Measurements from ENCODE around the gene TRIM42.

TRIM42 gene

DNA sequence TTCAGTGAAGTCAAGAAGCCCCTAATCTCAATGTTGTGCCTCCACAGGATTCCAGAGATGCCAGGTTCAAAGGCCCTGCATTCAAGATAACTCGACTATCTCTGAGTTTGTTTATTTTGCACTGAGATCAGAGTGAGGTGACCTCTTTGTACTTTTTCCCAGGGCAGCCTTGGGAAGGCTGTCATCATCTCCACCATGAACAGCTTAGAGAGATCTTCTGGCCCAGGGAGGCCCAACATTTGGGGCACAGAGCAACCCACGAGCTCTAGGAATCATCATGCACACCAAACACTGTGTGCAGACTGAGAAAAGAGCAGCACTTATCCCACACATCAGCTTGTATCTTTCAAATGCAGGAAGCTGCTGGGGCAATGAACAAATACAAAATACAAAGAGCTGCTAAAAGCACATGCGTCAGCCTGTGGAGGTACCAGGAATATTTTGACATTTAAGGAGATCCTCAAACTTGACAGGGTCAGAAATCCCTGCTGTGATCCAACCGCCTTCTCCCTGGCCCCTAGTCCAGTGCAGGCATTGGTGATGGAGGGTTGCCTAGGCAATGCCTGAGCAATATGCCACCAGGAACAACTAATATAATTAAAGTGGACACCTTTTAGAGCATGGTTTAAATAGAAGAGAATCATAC lies 33.6 kb downstream of the TRIM42 start:
- DNase-seq = no peak

DNA sequence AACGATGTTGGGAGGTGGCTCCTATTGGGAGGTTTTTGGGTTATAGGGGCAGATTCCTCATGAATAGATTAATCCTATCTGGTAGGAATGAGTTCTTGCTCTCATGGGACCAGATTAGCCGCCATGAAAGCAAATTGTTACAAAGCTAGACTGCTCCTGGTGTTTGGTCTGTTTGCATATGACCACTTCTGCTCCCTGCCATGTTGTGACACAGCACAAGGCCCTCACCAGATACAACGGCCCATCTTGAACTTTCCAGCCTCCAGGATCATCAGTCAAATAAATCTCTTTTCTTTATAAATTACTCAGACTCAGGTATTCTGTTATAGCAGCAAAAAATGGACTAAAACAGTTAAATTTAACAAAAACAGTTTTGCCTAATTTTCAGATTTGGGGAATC lies 34.4 kb downstream of the TRIM42 start:
- no peak for DNase-seq

DNA sequence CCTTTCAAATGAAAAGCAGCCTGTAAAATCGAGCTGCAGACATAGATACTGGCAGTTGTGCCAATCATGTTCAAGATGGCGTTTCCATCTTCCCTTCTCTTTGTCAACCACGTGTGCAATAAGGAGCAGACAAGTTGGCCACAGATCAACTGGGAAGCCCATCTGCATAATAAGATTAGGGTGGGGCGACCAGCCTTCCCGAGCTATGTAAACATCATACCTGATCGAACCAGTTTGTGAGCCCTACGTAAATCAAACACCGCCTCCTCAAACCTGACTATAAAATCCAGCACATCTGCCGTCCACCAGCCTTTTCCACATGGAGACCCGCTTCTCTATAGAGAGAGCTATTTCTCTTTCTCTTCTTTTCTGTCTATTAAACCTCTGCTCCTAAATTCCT lies 37.2 kb downstream of the TRIM42 start:
- no peak for DNase-seq

DNA sequence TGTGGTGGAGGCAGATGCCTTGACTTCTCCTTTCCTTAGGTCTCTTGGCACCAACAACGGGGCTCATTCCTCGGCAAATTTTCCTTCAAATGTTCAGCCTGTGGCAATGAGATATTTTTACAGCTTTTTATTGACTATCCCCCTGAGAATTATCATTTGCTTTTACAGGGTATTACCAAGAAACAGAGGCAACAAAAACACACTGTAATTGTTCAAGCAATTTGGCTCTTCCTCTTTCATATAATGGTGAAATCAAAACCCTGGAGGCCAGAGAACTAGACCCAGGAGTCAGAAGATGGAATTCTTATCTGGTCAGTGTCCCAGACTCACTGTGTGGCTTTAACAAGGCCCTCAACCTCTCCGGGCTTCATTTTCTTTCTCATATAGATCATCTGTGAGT lies 40.1 kb downstream of the TRIM42 start:
- no peak for DNase-seq

DNA sequence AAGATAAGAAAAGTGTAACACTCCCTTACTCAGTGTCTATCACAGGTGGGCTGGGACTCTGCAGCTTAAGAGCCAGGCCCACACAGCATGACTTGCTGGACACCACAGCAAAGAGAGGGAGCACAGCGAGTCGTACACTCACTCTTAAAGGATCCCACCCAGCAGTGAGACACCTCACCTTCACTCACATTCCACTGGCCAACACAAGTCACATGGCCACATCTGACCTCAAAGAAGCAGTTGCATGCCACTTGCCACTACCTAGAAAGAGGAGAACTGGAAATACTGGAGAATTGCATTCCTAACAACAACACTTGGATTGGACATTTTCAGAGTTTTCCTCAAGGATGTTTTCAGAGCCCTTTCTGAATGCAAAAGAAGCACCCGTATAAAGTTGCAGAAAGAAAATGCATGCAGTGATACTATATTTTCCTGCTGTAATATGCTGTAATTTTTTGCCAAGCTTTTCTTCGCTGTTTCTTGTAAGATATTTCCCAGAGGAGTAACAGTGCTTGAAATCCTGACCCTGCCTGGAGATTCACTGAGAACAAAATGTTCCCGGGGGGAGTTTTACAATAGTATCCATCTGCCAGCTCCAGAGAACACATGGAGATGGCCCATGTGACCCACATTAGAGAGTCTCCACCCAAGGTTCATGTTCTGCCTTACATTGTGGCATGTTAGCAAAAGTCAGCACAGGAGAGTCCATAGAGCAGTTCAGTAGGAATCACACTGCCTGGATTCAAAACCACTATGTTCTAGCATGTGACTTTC lies 42.2 kb downstream of the TRIM42 start:
- DNase-seq = no peak

DNA sequence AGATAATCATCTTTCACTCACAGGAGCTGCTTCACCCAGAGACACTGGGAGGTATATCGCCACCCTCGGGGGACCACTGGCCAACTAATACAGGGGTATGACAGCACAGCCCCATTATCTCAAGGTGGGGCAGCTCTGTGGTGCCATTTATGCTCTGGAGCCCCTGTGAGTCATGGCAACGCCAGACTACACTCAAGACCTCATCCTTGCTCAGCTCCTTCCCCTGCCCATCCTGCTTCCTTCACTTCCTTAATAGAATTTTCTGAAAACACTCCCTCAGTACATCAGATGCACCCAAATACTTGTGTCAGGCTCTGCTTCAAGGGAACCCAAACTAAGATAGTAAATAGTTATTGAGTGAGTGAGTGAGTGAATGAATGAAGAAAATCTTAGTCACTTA lies 45.7 kb downstream of the TRIM42 start:
- no peak for DNase-seq

DNA sequence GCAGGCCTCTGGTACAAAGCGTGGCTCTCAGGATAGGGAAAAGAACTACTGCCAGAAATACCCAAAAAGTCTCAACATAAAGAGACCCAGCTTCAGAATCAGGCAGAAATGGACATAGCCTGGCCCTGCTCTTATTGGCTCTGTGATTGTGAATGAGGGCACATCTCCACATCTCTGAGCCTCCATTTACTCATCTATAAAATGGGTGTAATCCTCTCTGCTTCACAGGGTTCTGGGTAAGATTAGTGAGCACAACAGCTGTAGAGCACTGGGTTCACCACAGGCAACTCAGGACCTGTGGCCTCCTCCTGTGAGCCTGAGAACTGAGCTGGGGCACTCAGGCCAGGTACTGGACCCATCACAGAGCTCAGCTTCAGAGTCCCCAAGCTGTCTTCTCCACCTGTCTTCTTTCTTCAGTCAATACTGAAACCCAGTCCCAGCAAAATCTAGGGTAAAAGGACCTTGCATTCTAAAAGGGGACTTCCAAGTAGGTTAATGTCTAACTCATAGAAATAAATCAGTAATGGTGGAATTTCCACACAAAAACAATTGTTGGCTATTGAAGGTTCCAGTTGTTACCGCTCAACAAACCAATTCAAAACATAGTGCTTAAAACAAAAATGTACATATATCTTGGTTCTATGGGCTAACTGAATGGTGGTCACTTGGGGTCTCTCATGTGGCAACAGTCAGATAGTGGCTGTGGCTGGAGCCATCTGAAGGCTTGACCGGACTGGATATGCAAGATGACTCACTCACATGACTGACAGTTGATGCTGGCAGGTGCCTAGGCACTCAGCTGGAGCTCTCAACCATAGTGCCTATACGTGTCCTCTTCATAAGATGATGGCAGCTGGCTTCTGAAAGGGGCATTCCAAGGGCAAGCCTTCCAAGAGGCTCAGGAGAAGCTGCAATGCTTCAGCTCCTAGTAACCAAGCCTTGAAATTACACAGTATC lies 47.3 kb downstream of the TRIM42 start:
- no peak for DNase-seq

DNA sequence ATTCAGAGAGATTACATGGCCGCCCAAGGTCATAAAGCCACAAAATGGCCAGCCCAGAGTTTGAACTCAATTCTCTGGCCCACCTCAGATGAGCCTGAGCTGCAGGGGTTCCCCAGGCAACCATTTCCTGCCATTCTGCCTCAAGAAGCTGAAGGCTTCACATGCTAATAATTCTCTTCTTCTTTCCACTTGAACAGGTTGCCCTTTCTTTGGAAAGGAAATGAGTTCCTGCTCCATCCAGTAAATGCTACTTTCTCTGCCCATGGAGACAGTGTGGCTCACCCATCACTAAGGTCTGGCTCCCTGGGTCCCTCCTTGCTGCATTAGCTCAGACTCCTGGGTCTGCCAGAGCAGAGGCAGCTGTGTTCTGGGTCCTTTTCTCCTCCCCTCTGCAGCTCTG lies 48.2 kb downstream of the TRIM42 start:
- DNase-seq = no peak

DNA sequence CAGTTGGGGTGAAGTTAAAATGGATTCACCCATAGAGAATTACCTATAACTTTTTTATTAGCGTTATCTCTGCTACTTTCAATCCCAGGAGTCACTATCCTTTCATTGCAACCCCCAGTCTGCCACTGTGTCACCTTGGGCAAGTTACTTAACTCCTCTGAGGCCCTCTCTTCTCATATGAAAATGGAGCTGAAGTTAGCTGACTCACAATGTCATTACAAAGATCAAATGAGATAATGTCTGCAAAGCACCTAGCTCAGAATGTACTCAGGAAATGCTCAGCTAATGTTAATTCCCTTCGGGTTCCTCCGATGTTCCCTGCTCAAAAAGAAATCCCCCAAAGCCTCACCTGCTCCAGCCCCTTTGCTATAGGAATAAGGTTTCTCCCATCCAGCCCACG lies 50.0 kb downstream of the TRIM42 start:
- DNase-seq = no peak

DNA sequence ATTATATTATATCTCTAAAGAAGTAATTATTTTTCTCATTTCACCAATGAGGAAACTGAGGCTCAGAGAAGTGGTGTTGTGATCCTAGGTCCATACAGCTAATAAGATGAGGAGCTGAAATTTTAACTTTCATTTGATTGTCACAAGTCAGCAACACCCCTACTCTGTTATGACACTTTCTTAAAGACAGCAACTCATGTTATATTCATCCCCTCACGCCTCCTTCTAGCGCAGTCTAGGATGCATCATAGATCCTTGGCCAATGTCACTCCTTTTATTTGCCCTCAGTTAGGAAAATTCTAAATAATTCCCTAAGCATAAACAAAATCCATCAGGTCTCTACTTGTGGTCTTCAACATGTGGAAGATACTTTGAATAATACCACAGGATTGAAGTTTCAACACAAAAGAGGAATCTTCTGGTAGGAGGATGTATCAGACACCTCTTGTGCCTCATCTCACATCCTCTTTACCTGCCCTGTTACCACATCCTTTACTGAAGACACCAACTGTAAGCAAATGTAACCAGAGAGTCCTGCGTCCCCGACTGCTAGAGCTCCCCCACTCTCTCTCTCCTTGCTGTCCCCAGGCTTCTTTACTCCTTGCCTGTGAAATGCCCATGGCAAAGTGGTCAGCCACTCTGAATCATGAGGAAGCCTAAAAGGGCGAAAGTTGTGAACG lies 53.7 kb downstream of the TRIM42 start:
- DNase-seq = no peak

DNA sequence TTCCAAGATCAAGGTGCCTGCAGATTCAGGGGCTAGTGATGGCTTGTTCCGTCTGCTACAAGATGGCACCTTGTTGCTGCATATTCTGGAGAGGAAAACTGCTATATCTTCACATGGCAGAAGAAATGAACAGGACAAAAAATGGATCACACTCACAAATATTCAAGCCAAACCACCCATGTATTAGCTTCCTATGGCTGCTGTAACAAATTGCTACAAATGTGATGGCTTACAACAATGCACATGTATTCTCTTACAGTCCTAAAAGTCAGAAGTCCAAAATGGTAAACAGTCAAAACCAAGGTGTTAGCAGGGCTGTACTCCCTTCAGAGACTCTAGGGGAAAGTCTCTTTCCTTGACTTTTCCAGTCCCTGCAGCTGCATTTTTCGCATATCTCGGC lies 55.8 kb downstream of the TRIM42 start:
- DNase-seq = no peak

DNA sequence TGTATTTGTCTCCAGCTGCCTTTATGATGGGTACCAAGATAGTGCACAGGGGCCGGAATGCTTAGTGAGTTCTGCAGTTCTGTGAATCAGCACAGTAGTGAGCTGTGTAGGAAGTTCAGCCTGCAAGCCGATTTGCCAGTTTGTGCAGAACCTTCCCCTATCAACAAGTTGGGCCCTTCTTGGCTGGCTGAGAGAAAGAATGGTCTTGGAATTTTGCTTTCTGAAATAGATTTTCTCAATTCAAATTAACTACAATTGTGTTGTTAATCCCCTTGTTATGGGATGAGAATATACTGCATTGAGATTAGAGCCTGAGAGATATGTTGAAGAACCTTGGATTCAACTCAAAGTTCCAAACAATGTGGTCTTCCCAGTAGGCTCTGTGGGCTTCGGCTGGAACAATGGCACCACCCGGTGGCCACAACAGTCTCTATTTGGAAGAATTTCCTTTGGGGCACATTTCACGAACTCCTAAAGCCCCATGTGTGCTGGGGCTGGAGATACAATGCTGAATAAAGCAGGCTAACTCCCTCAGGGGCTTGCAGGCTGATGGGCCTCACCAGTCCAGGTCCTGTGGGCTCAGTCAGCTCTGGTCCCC lies 59.1 kb downstream of the TRIM42 start:
- DNase-seq = no peak

DNA sequence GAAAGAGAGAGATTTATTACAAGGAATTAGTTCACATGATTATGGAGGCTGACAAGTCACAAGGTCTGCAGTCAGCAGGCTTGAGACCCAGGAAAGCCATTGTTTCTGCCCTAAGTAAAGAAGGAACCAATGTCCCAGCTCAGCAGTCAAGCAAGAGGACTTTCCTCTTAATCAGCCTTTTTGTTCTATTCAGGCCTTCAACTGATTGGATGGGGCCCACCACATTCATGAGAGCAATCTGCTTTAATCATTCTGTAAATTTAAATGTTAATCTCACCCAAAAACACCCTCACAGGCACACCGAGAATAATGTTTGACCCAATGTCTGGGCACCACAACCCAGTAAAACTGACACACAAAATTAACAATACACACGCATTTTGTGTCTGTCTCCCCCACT lies 64.3 kb downstream of the TRIM42 start:
- no peak for DNase-seq

DNA sequence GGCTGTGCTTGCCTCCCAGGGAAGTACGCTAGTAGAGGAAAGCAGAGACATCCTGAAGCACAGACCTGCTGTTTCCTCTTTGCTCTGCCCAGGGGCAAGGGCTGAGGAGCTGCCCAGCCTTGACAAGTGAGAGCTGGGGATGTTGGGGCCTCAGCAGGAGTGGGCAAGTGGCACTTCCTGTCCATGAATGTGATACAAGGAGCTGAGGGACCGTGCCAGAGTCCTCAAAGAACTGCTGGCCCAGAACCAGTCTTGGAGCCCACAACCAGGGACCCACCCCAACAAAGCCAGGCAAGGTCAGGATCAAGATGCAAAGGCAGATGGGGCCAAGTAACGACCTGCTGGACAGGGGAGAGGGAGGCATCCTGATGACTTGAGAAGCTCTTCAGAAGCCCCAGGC lies 70.3 kb downstream of the TRIM42 start:
- DNase-seq = no peak

DNA sequence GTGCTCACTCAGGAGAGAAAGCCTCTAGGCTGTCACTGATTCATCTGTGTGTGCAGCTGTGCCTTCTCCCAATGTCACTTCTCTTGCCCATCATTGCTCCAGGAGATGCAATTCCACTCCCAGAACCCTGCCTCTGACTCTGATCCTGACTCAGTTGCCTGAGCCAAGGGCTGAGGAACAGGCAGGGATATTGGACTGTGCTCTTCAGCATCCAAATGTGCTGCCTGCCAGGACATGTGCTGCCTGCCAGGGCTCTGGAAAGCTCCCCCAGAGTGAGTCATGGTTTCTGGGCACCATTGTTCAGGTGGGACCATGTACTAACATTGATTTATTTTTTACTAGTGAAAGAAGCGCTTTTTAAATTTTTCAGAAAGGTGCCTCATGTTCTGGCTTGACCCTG lies 71.0 kb downstream of the TRIM42 start:
- DNase-seq = no peak

Data from stimulated activated CD4-positive, alpha-beta T cell treated with anti-CD3 and anti-CD28 coated beads, Interleukin-4, amount 100 ng/mL, for 24 hours (primary cell).